Suppressor macrophage (primary cell): ENCODE data around the gene TRANK1.

Experiments used
- DNase-seq, 4 experiments: peaks; one replicate each; pipeline ENCODE4 v3.0.0-alpha.2; 2020 to 2022

TRANK1 gene

GRCh38 chr3:36800533-36801116 is 144.2 kb downstream of the TRANK1 start:
- DNase-seq = no peak

GRCh38 chr3:36796881-36797280 is 148.0 kb downstream of the TRANK1 start:
- DNase-seq = peak in 3 of 4 experiments; percentile 39 to 43 (median 42)

- DNase-seq = no peak
These were observed 148.7 kb downstream of the TRANK1 start for GRCh38 chr3:36796161-36796560.

GRCh38 chr3:36795622-36796021 is 149.2 kb downstream of the TRANK1 start:
- no peak for DNase-seq

- DNase-seq = no peak
These were observed 152.5 kb downstream of the TRANK1 start for GRCh38 chr3:36792342-36792741.

GRCh38 chr3:36790765-36791164 is 154.1 kb downstream of the TRANK1 start:
- DNase-seq = no peak

GRCh38 chr3:36786921-36787890 is 157.6 kb downstream of the TRANK1 start:
- peak; percentile 78 to 95 (median 90) for DNase-seq

- no peak for DNase-seq
These were observed 160.7 kb downstream of the TRANK1 start for GRCh38 chr3:36784138-36784635.

- DNase-seq = peak in 1 of 4 experiments; percentile 27
These were observed 167.2 kb downstream of the TRANK1 start for GRCh38 chr3:36777424-36778218.
